Panc1 (cell line): ENCODE data around the gene WDR93. TPM values are rescaled to one million over a fixed set of nuclear protein-coding genes. Genes with fewer than 3 reads are reported as not detected.

Experiments used
- ATAC-seq: fragments of 200-7000 bp; cut with Tn5 transposase; 2 replicates; pipeline ENCODE4 v1.9.1; 2020; ENCODE audit warnings: mild to moderate bottlenecking, moderate library complexity
- BruUV-seq: library from RNA; stranded (reverse); fragments of 400-500 nt; replicated peaks from 2 replicates; lab custom pipeline; 2021; lab: Mats Ljungman, UMichigan
- CTCF ChIA-PET: fragments of 300-600 bp; sonication (Branson Sonifier 250); formaldehyde crosslinking; loops from one replicate; lab custom pipeline; 2022; ENCODE audit warnings: antibody characterized with exemption; lab: Charles Lee
- POLR2A ChIA-PET: fragments of 300-600 bp; sonication (Branson Sonifier 250); formaldehyde crosslinking; loops from one replicate; lab custom pipeline; 2022; ENCODE audit warnings: antibody characterized with exemption; lab: Charles Lee
- DNase-seq: peaks from one replicate; pipeline ENCODE4 v3.0.0-alpha.2; 2010; ENCODE audit warnings: low read depth, low spot score
- H3K27ac ChIP-seq: 2 replicates; pipeline ENCODE4 v1.5.1; 2011; ENCODE audit warnings: mild to moderate bottlenecking, low read length, inconsistent platforms
- H3K27me3 ChIP-seq: fragments of 200-500 bp; sonication (Bioruptor generic); 2 replicates; pipeline ENCODE4 v1.6.0; 2014; ENCODE audit warnings: low read length, inconsistent platforms; ENCODE audit not compliant: control insufficient read depth, insufficient read depth
- H3K36me3 ChIP-seq: fragments of 200-500 bp; sonication (Bioruptor generic); 2 replicates; pipeline ENCODE4 v1.5.1; 2014; ENCODE audit warnings: inconsistent platforms, mild to moderate bottlenecking, low read length, moderate library complexity; ENCODE audit not compliant: control insufficient read depth, insufficient read depth
- H3K4me1 ChIP-seq: 2 replicates; pipeline ENCODE4 v1.5.1; 2011; ENCODE audit warnings: inconsistent platforms, mild to moderate bottlenecking, low read length, moderate library complexity; ENCODE audit not compliant: control insufficient read depth, insufficient read depth
- H3K4me3 ChIP-seq, 2 experiments: 2 replicates each; pipeline ENCODE4 v1.5.1; 2011 to 2012; ENCODE audit warnings: low read depth in 2 of 2, low read length in 2 of 2, mild to moderate bottlenecking in 2 of 2, inconsistent platforms in 1 of 2, moderate library complexity in 1 of 2
- H3K9me3 ChIP-seq: fragments of 200-500 bp; sonication (Bioruptor generic); 2 replicates; pipeline ENCODE4 v1.5.1; 2014; ENCODE audit warnings: low read depth, mild to moderate bottlenecking, inconsistent platforms, low read length, moderate library complexity; ENCODE audit not compliant: control insufficient read depth, insufficient read depth
- POLR2AphosphoS5 ChIP-seq: IDR thresholded peaks from 2 replicates; pipeline ENCODE4 v1.6.1; 2012; ENCODE audit warnings: mild to moderate bottlenecking, low read depth, low read length, moderate library complexity
- SIN3A ChIP-seq: IDR thresholded peaks from 2 replicates; pipeline ENCODE4 v1.6.1; 2012; ENCODE audit warnings: low read depth, mild to moderate bottlenecking, low read length, moderate library complexity, borderline replicate concordance; ENCODE audit not compliant: insufficient read depth
- TCF7L2 ChIP-seq: IDR thresholded peaks from 2 replicates; pipeline ENCODE4 v1.6.1; 2011; ENCODE audit warnings: mild to moderate bottlenecking, low read depth, low read length, inconsistent platforms
- in situ Hi-C: cut with HindIII; loops from 2 replicates; pipeline ENCODE4 v1.10.0; 2016; ENCODE audit warnings: low sequenced_read_pairs, low pct_unique_long_range_greater_than_20kb
- intact Hi-C: fragments of 100-400 bp; cut with micrococcal nuclease; formaldehyde crosslinking; loops from one replicate; pipeline ENCODE4 v1.10.0; 2022; ENCODE audit not compliant: unreplicated experiment
- total RNA-seq: library from RNA; stranded (reverse); gene quantifications from one replicate; pipeline ENCODE4 v1.2.1, GENCODE V29; 2021; ENCODE audit not compliant: unreplicated experiment
- TF ChIP-seq, protein P1 (sequence below): fragments of 450-650 bp; IDR thresholded peaks from 2 replicates; pipeline ENCODE4 v1.5.1; 2017; ENCODE audit warnings: mild to moderate bottlenecking
- TF ChIP-seq, protein P2 (sequence below), 2 experiments: IDR thresholded peaks; 2 replicates each; pipeline ENCODE4 v1.6.1; 2011 to 2012; ENCODE audit warnings: low read depth in 2 of 2, control low read depth in 1 of 2, low read length in 1 of 2, mild to moderate bottlenecking in 1 of 2, moderate library complexity in 1 of 2; ENCODE audit not compliant: insufficient read depth in 1 of 2

WDR93 gene
- total RNA-seq, 1 experiment from 2014 or later = 0.18 TPM

DNA sequence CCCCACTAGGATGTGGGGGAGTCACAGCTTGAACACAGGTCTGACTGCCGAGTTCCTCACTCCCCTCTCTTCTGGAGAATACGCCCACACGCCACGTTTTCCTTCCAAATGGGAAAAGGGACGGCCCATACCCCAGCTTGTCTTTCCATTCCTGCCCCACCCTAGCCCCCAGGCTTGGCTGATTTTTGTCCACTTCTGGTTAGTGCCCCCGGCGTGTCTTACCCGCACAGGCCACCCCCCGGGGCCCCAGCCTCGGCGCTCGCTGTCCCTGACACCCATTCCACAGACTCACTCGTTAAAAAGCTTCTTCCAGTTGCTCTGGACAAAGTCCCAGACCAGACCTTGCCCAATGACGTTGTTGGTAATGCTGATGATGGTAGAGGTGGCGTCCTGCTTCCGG lies 100.0 kb downstream of the WDR93 start:
- BruUV-seq = no TSS peak
- H3K4me1 ChIP-seq = no peaks in the 10 kb centered on the region
- in situ Hi-C loops = no loop called here
- intact Hi-C loops = no loop called here
- H3K4me3 ChIP-seq = no peak overlapping the region
- DNase-seq (no peak), ATAC-seq (peak; percentile 7; the same call in 1 of the 2 replicates)
- ChIA-PET POLR2A (no interaction called here), CTCF (no interaction called here)
- H3K36me3 ChIP-seq = no peaks in the 10 kb centered on the region; the same call in 1 of the 2 replicates
- no peaks in the 10 kb centered on the region for H3K9me3 ChIP-seq
- TF ChIP-seq SIN3A (no peak), TCF7L2 (no peak)
- TF ChIP-seq, protein P1, sequence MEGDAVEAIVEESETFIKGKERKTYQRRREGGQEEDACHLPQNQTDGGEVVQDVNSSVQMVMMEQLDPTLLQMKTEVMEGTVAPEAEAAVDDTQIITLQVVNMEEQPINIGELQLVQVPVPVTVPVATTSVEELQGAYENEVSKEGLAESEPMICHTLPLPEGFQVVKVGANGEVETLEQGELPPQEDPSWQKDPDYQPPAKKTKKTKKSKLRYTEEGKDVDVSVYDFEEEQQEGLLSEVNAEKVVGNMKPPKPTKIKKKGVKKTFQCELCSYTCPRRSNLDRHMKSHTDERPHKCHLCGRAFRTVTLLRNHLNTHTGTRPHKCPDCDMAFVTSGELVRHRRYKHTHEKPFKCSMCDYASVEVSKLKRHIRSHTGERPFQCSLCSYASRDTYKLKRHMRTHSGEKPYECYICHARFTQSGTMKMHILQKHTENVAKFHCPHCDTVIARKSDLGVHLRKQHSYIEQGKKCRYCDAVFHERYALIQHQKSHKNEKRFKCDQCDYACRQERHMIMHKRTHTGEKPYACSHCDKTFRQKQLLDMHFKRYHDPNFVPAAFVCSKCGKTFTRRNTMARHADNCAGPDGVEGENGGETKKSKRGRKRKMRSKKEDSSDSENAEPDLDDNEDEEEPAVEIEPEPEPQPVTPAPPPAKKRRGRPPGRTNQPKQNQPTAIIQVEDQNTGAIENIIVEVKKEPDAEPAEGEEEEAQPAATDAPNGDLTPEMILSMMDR = no peak
- H3K27ac ChIP-seq = no peak overlapping the region
- H3K27me3 ChIP-seq = no peaks in the 10 kb centered on the region

DNA sequence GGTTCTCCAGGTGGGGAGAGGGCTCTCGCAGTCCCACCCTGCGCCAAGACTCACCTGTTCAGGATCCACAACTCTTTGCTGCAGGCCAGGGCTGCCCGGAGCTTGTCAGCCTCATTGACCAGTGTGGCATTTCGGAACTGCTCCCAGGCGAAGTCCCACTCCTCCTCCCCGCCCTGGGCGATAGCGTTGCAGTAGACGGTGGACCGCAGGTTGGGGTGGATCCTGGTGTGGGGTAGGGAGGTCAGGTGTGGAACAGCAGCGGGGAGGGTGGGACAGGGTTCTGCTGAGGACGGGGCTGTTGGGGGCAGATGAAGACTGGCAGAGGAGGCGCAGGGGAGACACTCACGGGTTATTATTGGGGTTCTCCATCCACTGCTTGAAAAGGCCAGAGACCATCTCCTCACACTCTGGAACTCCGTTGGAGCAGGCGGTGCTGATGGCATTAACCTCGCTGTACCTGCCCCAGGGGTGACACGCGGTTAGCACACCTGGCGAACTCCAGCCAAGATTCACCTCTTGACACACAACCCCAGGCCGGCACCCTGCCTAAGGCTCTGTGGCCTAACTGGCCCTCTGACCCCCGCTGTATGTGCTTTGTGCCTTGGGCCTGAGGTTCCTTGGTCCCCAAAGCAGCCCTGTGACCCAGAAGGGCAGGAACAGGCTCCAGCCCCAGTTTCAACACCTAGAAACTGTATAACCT lies 101.6 kb downstream of the WDR93 start:
- Histone ChIP-seq H3K9me3 (no peaks in the 10 kb centered on the region), H3K36me3 (no peaks in the 10 kb centered on the region; the same call in 1 of the 2 replicates)
- no TSS peak for BruUV-seq

More for the DNA sequence above, 101.6 kb downstream of the WDR93 start:
- DNase-seq (no peak), ATAC-seq (no peak)
- no peaks in the 10 kb centered on the region for H3K27me3 ChIP-seq
- no peak for TF ChIP-seq TCF7L2
- no peak for TF ChIP-seq POLR2AphosphoS5
- TF ChIP-seq SIN3A = no peak
- TF ChIP-seq, protein P2, sequence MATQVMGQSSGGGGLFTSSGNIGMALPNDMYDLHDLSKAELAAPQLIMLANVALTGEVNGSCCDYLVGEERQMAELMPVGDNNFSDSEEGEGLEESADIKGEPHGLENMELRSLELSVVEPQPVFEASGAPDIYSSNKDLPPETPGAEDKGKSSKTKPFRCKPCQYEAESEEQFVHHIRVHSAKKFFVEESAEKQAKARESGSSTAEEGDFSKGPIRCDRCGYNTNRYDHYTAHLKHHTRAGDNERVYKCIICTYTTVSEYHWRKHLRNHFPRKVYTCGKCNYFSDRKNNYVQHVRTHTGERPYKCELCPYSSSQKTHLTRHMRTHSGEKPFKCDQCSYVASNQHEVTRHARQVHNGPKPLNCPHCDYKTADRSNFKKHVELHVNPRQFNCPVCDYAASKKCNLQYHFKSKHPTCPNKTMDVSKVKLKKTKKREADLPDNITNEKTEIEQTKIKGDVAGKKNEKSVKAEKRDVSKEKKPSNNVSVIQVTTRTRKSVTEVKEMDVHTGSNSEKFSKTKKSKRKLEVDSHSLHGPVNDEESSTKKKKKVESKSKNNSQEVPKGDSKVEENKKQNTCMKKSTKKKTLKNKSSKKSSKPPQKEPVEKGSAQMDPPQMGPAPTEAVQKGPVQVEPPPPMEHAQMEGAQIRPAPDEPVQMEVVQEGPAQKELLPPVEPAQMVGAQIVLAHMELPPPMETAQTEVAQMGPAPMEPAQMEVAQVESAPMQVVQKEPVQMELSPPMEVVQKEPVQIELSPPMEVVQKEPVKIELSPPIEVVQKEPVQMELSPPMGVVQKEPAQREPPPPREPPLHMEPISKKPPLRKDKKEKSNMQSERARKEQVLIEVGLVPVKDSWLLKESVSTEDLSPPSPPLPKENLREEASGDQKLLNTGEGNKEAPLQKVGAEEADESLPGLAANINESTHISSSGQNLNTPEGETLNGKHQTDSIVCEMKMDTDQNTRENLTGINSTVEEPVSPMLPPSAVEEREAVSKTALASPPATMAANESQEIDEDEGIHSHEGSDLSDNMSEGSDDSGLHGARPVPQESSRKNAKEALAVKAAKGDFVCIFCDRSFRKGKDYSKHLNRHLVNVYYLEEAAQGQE (IDR thresholded peaks at IDR 0.05; ENCODE audit: insufficient read depth in 1 of 2, low read depth in 2 of 2, low read length in 1 of 2) = no peak
- TF ChIP-seq, protein P1 = no peak
- no peak overlapping the region for H3K27ac ChIP-seq
- intact Hi-C loops (no loop called here), in situ Hi-C loops (no loop called here)
- H3K4me1 ChIP-seq = no peaks in the 10 kb centered on the region
- no peak overlapping the region for H3K4me3 ChIP-seq
- ChIA-PET POLR2A (no interaction called here), CTCF (no interaction called here)

Other genes starting within 250 kb of the WDR93 start
- gene RHCG, start 194.2 kb upstream of the WDR93 start, total RNA-seq = 3.0 TPM
- gene TICRR, start 115.3 kb upstream of the WDR93 start, total RNA-seq = 20.5 TPM
- gene KIF7, start 35.3 kb upstream of the WDR93 start, total RNA-seq = 6.5 TPM
- gene PLIN1, start 11.4 kb upstream of the WDR93 start, total RNA-seq = 0.44 TPM
- 6.2 TPM for gene PEX11A, start 57 bp upstream of the WDR93 start, total RNA-seq
- 6.4 TPM for gene MESP1, start 60.4 kb downstream of the WDR93 start, total RNA-seq
- gene MESP2, start 85.5 kb downstream of the WDR93 start, total RNA-seq = 1.1 TPM
- gene ANPEP, start 124.0 kb downstream of the WDR93 start, total RNA-seq = 183 TPM
- gene AP3S2, start 203.2 kb downstream of the WDR93 start, total RNA-seq = 24.6 TPM
- gene ARPIN, start 222.1 kb downstream of the WDR93 start, total RNA-seq = 6.3 TPM